Fibroblast of lung (primary cell): Measurements from ENCODE around the gene TRIM47. TPM values are rescaled to one million over a fixed set of nuclear protein-coding genes. Genes with fewer than 3 reads are reported as not detected.

Source experiments
- DNase-seq, 2 donors: peaks; one replicate each; pipeline versions ENCODE4 v3.0.0 to v3.0.0-alpha.2; 2010; ENCODE audit warnings: low read depth in 2 of 2
- H2AFZ ChIP-seq: 2 replicates; pipeline ENCODE4 v1.5.1; 2012; ENCODE audit warnings: low read length, control low read depth, inconsistent platforms
- H3K27ac ChIP-seq: 2 replicates; pipeline ENCODE4 v1.5.1; 2011; ENCODE audit warnings: low read length, control low read depth; ENCODE audit not compliant: insufficient read depth
- H3K27me3 ChIP-seq: 2 replicates; pipeline ENCODE4 v1.5.1; 2011; ENCODE audit warnings: mild to moderate bottlenecking, low read length; ENCODE audit not compliant: control insufficient read depth, insufficient read depth
- H3K36me3 ChIP-seq: 2 replicates; pipeline ENCODE4 v1.5.1; 2011; ENCODE audit warnings: low read length; ENCODE audit not compliant: control insufficient read depth, insufficient read depth
- H3K4me1 ChIP-seq: 2 replicates; pipeline ENCODE4 v1.5.1; 2011; ENCODE audit warnings: low read length; ENCODE audit not compliant: control insufficient read depth, insufficient read depth; ENCODE audit errors: extremely low read depth
- H3K4me2 ChIP-seq: 2 replicates; pipeline ENCODE4 v1.5.1; 2011; ENCODE audit warnings: low read length, control low read depth; ENCODE audit not compliant: insufficient read depth; ENCODE audit errors: extremely low read depth
- H3K4me3 ChIP-seq, 4 experiments: fragments of 200-600 bp in 1 of 4; sonication (generic) in 1 of 4; replicated peaks in 1 of 4; 2 replicates each; pipeline ENCODE4 v1.5.1; 2011 to 2016; ENCODE audit warnings: low read length in 4 of 4, low read depth in 3 of 4, mild to moderate bottlenecking in 3 of 4, control low read depth in 2 of 4, inconsistent platforms in 1 of 4, mixed read lengths in 1 of 4; ENCODE audit not compliant: insufficient read depth in 1 of 4; ENCODE audit errors: control extremely low read depth in 1 of 4
- H3K79me2 ChIP-seq: 2 replicates; pipeline ENCODE4 v1.5.1; 2012; ENCODE audit warnings: mild to moderate bottlenecking, low read length, inconsistent platforms; ENCODE audit not compliant: control insufficient read depth, insufficient read depth
- H3K9ac ChIP-seq: 2 replicates; pipeline ENCODE4 v1.5.1; 2011; ENCODE audit warnings: mild to moderate bottlenecking, low read length, control low read depth; ENCODE audit not compliant: insufficient read depth
- H3K9me3 ChIP-seq: 2 replicates; pipeline ENCODE4 v1.5.1; 2012; ENCODE audit warnings: low read depth, low read length; ENCODE audit not compliant: control insufficient read depth, insufficient read depth
- H4K20me1 ChIP-seq: 2 replicates; pipeline ENCODE4 v1.5.1; 2011; ENCODE audit warnings: low read length; ENCODE audit not compliant: control insufficient read depth, insufficient read depth; ENCODE audit errors: extremely low read depth
- EZH2 ChIP-seq: IDR thresholded peaks from 2 replicates; pipeline ENCODE4 v1.5.1; 2012; ENCODE audit warnings: low read length, control low read depth, mild to moderate bottlenecking; ENCODE audit errors: missing control alignments
- polyA plus RNA-seq, 2 donors: library from polyadenylated mRNA; depleted of rRNA in 1 of 2; stranded (reverse) in 1 of 2; unstranded in 1 of 2; fragments of >200 nt; gene quantifications; 2 replicates each; pipeline ENCODE4 v1.2.1, GENCODE V29; 2011 to 2012; ENCODE audit warnings: missing spikeins in 1 of 2
- total RNA-seq: library from RNA; depleted of rRNA; stranded (reverse); fragments of >200 nt; gene quantifications from 2 replicates; pipeline ENCODE4 v1.2.1, GENCODE V29; 2014
- TF ChIP-seq, protein P1 (sequence below), 2 donors: IDR thresholded peaks in 1 of 2; conservative IDR thresholded peaks in 1 of 2; 1 replicate in 1 of 2; 2 replicates in 1 of 2; pipeline ENCODE4 v1.5.1; 2011 to 2012; ENCODE audit warnings: low read length in 2 of 2, control low read depth in 1 of 2, inconsistent platforms in 1 of 2, low read depth in 1 of 2, mild to moderate bottlenecking in 1 of 2

TRIM47 gene
- total and polyA plus RNA-seq, 2 donors (not counting 1 experiment from before 2014, with no cell fraction given), result 2.2 to 16.0 TPM

DNA sequence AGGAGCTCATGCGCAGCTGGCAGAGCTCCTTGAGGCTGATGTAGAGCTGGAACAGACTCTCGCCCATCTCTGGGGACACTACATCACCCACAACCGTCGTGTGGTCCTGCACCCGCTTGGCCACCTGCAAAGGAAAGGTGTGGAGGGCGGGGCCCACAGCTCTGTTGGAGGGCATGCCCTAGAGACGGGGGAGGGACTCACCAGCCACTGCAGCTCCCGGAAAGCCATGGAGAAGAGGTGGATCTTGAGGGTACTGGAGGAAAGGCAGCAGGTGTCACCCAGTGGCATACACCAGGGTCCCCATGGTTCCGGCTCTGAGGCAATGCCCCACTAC, 42.8 kb downstream of the TRIM47 start:
- Histone ChIP-seq H3K9me3 (no peaks in the 10 kb centered on the region), H3K4me3 (no peak overlapping the region), H2AFZ (no peak overlapping the region), H3K9ac (no peak overlapping the region), H3K36me3 (no peaks in the 10 kb centered on the region), H4K20me1 (no peaks in the 10 kb centered on the region), H3K79me2 (no peaks in the 10 kb centered on the region), H3K4me1 (no peaks in the 10 kb centered on the region), H3K4me2 (no peak overlapping the region), H3K27me3 (no peaks in the 10 kb centered on the region), H3K27ac (no peak overlapping the region)
- DNase-seq, result no peak
- TF ChIP-seq, protein P1, sequence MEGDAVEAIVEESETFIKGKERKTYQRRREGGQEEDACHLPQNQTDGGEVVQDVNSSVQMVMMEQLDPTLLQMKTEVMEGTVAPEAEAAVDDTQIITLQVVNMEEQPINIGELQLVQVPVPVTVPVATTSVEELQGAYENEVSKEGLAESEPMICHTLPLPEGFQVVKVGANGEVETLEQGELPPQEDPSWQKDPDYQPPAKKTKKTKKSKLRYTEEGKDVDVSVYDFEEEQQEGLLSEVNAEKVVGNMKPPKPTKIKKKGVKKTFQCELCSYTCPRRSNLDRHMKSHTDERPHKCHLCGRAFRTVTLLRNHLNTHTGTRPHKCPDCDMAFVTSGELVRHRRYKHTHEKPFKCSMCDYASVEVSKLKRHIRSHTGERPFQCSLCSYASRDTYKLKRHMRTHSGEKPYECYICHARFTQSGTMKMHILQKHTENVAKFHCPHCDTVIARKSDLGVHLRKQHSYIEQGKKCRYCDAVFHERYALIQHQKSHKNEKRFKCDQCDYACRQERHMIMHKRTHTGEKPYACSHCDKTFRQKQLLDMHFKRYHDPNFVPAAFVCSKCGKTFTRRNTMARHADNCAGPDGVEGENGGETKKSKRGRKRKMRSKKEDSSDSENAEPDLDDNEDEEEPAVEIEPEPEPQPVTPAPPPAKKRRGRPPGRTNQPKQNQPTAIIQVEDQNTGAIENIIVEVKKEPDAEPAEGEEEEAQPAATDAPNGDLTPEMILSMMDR (conservative IDR thresholded peaks at IDR 0.05 in 1 of 2, IDR thresholded peaks at IDR 0.05 in 1 of 2; ENCODE audit: low read depth in 1 of 2, low read length in 2 of 2), result no peak
- no peak for TF ChIP-seq EZH2

DNA sequence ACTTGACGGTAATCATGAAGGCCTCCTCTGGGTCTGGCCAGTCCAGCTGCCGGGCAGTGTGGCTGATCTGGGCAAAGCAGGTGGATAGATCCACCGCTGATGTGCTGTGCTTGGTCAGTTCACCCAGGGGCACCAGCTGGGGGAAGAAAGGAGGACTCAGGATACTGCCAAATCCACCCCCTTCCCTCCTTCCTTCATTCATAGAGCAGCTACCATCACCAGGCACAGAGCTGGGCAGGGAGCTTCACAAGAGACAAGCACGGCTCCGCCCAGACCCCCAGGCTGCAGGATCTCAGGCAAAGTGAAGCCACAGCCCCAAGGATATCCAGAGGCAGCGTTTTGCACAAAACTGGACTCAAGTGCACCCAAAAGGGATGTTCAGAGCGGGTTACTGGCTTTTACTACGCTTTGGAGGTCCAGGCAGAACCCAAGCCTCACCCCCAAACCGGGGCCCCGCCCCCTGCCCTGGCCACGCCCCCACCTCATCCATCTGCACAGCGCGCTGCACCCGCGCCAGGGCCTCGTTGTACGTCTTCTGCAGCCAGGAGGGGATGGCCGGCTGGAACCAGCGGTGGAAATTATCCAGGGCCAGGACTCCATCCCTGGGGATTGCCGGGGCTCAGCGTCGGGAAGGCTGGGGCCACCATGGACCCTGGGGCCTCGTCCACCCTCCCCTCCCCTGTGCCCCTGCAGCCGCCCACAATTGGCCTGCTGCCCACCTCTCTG, 43.3 kb downstream of the TRIM47 start:
- Histone ChIP-seq H3K27me3 (no peaks in the 10 kb centered on the region), H3K27ac (no peak overlapping the region), H2AFZ (no peak overlapping the region), H3K9me3 (no peaks in the 10 kb centered on the region), H3K9ac (no peak overlapping the region), H4K20me1 (no peaks in the 10 kb centered on the region), H3K36me3 (no peaks in the 10 kb centered on the region), H3K79me2 (no peaks in the 10 kb centered on the region), H3K4me3 (no peak overlapping the region), H3K4me2 (no peak overlapping the region), H3K4me1 (no peaks in the 10 kb centered on the region)
- no peak for TF ChIP-seq EZH2
- TF ChIP-seq, protein P1 (conservative IDR thresholded peaks at IDR 0.05 in 1 of 2, IDR thresholded peaks at IDR 0.05 in 1 of 2; ENCODE audit: low read depth in 1 of 2, low read length in 2 of 2), result no peak
- peak in 1 of 2 donors; percentile 22 for DNase-seq

DNA sequence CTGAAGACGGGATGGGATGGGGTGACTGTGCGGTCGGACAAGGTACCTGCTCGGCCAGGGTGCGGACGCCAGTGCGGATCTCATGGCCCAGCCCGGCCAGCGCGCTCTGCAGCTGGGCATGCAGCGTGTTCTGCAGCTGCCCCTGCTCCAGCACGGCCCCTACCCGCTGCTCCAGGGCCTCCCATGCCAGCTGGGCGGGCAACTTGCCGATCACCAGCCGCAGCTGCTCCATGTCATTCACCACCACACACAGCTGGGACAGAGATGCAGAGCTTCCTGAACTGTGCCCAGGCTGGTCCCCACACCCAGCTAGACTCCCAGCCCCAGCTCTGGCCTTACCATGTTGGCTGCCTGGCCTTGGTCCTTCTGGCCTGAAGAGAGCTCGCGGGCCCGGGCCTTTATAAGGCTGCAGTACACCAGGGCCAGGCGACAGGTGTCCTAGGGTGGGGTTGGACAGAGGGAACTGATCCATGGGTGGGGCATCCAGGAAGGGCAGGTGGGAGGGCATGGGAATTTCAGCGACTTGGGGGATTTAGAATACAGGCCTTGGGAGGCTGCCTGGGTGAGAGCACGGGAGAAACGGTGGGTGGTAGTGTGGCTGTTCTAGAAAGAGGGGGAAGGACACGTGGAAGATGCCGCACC, 44.0 kb downstream of the TRIM47 start:
- H3K4me2 ChIP-seq, result no peak overlapping the region
- H4K20me1 ChIP-seq, result no peaks in the 10 kb centered on the region
- H3K36me3 ChIP-seq, result no peaks in the 10 kb centered on the region
- no peak overlapping the region for H2AFZ ChIP-seq
- no peaks in the 10 kb centered on the region for H3K4me1 ChIP-seq
- H3K4me3 ChIP-seq, result no peak overlapping the region
- TF ChIP-seq EZH2, result no peak
- TF ChIP-seq, protein P1 (conservative IDR thresholded peaks at IDR 0.05 in 1 of 2, IDR thresholded peaks at IDR 0.05 in 1 of 2; ENCODE audit: low read depth in 1 of 2, low read length in 2 of 2), result no peak
- no peak overlapping the region for H3K27ac ChIP-seq
- H3K9ac ChIP-seq, result no peak overlapping the region
- DNase-seq, result no peak
- no peaks in the 10 kb centered on the region for H3K9me3 ChIP-seq
- H3K27me3 ChIP-seq, result no peaks in the 10 kb centered on the region
- no peaks in the 10 kb centered on the region for H3K79me2 ChIP-seq
